ENCODE results near the gene PDE3B.
"Not testable (repeated sequence)": the region's sequence is repeated elsewhere in the genome, so short reads cannot be mapped to it uniquely, and the experiment has no call there.

PDE3B gene

DNA sequence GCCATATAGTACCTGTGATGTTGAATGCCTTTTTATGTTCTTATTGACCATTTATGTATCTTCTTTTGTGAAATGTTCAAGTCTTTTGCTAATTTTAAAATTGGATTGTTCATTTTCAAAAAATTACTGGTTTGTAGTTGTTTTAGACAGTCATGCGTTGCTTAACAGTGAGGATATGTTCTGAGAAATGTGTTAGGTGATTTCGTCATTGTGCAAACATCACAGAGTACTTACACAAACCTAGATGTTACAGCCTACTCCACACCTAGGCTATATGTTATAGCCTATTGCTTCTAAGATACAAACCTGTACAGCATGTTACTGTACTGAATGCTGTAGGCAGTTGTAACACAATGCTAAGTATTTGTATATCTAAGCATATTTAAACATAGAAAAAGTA is 32.5 kb downstream of the PDE3B start:
- no peak for DNase-seq (ENCODE audit: low read depth in 2 of 2)

DNA sequence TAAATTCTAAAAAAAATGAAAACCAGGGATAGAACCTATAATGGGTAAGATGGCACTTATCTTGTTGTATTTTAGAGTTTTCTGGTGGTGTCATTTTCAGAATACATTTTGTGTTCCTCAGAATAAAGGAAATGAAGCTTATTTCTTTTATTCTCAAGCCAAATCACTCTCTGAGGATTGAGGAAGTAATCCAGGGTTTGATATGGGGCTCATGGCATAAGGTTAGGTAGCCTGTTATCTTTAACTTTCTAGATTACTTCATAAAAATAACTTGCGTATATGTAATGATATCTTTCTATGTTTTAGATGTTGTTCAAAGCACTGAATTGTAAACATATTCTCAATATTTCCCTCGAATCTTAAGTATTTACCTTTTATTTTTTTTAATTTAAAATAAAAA is 33.5 kb downstream of the PDE3B start:
- DNase-seq (ENCODE audit: low read depth in 2 of 2) = no peak

DNA sequence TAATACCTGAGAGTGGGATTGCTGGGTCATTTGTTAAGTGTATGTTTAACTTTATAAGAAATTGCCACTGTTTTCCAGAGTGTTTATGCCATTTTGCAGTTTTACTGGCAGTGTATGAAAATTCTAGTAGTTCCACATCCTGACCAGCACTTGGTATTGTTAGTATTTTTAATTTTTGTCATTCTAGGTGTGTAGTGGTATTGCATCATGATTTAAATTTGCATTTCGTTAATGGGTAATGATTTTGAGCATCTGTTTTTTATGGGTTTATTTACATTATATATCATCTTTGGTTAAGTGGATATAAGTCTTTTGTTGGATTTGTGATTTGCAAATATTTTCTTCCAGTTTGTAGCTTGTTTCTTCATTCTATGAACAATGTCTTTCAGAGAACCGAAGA is 34.7 kb downstream of the PDE3B start:
- DNase-seq (ENCODE audit: low read depth in 2 of 2) = no peak

DNA sequence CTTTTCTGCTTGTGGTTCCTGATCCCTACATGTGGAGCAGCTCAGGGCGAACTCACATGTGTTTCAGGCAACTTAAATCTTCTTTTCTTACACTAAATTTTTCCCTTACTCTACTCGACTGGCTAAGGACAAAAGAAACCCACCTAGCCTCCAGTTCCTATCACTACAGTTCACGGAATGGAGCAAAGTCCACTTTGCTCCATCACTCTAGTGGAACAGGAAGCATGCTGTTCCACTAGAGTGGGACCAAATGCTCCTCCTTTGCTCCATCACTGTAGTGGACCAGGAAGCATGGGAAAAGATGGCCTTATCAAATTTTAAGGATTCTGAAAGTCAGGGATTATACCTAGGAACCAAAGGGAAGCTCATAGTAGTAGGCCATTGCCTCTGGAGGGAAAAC is 36.1 kb downstream of the PDE3B start:
- DNase-seq (ENCODE audit: low read depth in 2 of 2) = no peak

DNA sequence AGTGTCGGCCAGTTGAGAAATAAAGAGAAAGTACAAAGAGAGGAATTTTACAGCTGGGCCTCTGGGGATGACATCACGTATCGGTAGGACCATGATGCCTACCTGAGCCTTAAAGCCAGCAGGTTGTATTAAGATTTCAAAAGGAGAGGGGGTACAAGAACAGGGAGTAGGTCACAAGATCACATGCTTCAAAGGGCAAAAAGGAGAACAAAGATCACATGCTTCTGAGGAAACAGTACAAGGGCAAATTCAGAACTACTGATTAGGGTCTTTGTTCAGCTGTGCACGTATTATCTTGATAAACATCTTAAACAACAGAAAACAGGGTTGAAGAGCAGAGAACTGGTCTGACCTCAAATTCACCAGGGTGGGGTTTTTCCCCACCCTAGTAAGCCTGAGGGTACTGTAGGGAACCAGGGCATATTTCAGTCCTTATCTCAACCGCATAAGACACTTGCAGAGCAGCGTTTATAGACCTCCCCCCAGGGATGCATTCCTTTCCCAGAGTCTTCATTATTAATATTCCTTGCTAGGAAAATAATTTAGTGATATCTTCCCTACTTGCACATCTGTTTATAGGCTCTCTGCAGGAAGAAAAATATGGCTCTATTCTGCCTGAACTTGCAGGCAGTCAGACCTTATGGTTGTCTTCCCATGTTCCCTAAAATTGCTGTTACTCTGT is 40.8 kb downstream of the PDE3B start:
- not testable (repeated sequence) for DNase-seq (ENCODE audit: low read depth in 2 of 2)

DNA sequence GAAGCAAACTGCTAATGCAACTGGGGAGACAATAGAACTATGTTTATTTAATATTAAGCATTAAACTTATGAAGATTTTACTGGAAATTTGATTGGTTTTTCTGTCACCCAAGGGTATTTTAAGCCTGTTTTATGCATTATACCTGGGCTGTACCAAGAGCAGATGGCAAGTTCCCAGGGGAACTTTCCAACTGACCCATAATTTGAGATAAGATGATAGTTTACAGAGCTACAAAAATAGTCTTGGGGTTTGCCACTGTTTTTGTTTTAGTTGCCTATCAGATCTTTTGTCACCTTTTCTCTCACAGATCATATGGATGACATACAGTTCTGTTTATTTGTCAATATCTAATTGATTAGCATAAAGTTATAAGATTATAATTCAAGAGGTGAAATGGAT is 43.9 kb downstream of the PDE3B start:
- no peak for DNase-seq (ENCODE audit: low read depth in 2 of 2)

DNA sequence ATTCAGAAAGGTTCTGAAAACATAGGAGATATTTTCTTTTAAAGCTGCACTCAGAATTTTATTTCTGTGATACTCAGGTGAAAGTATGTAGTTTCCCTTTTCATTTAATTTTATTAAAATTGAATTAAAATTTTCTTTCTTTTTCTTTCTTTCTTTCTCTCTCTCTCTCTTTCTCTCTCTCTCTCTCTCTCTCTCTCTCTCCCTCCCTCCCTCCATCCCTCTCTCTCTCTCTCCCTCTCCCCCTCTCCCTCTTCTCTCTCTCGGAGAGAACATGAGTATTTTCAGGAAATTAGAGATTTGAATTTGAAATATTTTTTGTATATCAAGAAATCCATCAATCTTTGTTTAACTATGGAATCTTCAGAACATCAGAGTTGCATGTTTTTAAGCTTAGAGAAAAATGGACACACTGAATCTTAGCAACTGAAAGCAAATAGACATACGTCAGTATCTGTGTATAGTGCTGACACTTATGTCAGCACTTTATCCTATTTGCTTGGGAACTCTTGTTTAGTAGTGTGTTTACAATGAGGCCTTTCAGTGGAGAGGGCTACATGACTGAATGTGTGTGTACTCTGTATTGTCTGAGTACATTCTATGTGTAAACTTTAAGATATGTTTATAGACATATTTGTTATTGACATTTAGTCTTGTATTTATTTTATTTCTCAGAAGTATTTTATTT is 44.5 kb downstream of the PDE3B start:
- no peak for DNase-seq (ENCODE audit: low read depth in 2 of 2)

DNA sequence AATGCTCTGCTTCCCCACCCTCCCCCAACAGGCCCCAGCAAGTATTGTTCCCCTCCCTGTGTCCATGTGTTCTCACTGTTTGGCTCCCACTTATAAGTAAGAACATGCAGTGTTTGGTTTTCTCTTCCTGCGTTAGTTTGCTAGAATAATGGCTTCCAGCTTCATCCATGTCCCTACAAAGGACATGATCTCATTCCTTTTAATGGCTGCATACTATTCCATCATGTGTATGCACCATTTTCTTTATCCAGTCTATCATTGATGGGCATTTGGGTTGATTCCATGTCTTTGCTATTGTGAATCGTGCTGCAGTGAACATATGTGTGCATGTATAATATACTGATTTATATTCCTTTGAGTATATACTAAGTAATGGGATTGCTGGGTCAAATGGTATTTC is 52.1 kb downstream of the PDE3B start:
- not testable (repeated sequence) for DNase-seq (ENCODE audit: low read depth in 2 of 2)

DNA sequence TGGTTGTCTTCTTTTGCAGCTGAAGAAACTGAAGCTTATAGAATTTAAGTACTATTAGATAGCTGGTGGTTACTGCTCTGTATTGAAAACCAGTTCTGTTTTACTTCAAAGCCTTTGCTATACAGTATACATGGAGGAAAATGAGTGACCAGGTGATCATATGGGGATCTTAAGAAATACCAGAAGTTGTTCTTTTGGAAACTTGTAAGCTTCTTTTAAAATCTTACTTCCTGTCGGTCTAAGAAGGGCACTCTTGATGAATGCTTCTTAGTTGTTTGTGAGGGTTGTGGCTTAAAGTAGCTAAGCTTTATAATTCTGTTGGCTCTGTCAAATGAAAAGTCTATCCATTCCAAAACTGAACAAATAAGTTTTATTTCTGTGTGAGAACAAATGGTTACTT is 55.2 kb downstream of the PDE3B start:
- no peak for DNase-seq (ENCODE audit: low read depth in 2 of 2)

DNA sequence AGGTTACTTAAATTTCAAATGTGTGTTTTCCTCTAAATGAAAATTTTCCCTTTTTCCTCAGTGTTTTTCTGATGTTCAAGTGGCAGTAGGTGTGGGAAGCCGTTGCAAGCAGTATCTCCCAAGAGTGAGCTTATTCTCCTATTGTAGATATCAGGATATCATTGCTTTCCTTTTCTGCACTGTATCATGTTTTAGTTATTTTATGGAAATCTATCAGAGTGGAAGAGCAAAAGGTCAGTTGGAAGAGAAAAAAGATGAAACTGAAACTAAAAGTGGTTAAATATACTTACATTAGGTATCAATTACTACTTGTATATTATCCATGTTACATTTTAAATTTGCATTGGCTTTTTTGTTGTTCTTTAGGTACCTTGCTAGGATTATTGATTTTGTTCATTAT is 57.0 kb downstream of the PDE3B start:
- DNase-seq (ENCODE audit: low read depth in 2 of 2) = no peak

DNA sequence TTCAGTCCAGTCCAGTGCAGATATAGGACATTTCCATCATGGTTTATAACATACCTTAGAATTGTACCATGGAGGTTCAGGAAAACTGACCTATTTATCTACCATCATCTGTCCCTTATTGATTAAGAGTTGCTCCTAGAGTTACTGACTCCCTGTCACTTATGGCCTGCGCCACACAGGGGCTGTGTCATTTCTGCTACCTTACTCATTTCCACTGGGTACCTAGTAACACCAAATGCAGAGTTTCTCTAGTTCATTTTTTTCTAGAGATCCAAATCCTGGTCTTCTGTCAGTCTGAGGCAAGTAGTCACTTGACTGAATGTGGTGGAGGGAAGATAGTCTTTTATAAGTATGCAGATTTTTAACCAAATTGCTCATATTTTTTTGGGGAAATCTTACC is 59.2 kb downstream of the PDE3B start:
- no peak for DNase-seq (ENCODE audit: low read depth in 2 of 2)

DNA sequence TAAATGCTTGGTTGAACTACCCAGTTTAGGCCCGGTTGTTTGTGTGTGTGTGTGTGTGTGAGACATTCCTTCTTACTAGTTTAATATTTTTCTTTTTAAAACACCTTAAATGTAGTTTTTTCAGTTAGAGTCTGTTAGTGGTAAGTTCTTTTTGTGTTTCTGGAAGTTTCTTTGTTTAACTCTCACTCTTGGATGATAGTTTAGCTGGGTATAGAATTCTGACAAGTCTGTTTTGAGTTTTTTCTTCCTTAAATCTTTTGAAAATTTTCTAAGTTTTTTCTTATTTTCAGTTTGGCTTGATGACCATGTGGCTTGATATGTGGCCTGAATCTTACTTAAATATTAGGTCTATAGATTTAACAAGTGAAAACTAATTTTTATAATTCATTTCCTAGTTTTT is 60.1 kb downstream of the PDE3B start:
- no peak for DNase-seq (ENCODE audit: low read depth in 2 of 2)

DNA sequence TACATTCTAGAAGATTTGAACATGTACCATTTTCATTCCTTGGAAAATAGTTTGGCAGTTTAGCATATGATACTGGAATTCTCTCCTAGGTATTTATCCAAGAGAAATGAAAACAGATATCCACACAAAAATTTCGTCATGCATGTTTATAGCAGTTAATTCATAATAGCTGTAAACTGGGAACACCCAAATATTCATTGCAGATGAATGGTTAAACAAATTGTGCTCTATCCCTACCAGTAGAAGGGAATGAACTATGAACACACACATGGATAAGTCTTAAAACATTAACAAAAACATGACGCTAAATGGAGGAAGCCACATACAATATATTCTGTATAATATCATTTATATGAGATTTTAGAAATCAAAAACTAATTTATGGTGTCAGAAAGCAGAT is 61.5 kb downstream of the PDE3B start:
- no peak for DNase-seq (ENCODE audit: low read depth in 2 of 2)

DNA sequence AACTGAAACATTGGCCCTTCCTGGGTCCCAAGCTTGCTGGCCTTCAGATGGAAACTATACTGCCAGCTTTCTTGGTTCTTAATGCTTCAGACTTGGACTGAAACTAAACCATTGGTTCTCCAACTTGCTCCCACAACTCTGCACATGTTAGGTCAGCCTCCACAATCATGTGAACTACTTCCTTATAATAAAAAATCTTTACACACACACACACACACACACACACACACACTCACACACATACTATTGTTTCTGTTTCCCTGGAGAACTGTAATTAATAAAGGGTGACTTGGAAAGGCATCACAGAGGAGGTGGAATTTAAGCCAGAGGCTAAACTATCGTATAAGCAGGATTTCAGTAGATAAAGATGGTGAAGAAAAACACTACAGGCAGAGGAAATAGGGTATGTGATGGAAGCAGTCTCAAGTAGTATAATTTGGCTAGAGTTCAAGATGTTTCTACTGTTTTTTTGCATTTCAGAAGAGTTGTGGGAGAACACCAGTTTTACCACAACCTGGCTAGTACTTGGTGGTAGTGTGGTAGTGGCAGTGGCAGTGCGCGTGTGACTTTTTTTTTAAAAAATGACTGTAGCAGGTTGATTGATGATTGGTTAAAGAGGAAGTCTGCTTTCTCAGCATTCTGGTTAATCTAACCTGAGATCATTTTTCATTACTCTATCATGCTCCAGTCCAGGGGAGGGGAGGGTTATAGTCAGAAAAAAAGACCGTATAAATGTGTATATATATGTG is 70.1 kb downstream of the PDE3B start:
- DNase-seq (ENCODE audit: low read depth in 2 of 2) = no peak

DNA sequence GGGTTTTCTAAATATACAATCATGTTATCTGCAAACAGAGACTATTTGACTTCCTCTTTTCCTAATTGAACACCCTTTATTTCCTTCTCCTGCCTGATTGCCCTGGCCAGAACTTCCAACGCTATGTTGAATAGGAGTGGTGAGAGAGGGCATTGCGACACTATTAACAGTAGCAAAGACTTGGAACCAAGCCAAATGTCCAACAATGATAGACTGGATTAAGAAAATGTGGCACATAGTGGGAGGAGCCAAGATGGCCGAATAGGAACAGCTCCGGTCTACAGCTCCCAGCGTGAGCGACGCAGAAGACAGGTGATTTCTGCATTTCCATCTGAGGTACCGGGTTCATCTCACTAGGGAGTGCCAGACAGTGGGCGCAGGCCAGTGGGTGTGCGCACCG is 72.1 kb downstream of the PDE3B start:
- not testable (repeated sequence) for DNase-seq (ENCODE audit: low read depth in 2 of 2)

DNA sequence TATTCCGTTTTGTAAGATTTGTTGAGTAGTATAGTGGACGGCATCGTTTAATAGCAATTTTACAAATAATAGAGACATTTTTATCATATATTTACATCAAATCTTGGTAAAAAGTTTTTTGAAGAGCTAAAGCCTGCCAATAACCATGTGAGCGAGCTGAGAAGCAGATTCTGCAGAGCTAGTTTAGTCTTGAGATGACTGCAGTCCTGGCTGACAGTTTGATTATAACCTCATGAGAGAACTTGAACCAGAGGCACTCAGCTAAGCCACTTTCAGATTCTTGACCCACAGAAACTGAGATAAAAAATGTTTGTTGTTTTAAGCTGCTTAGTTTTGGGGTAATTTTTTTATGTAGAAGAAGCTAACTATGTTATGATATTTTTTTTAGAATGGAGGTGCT is 78.9 kb downstream of the PDE3B start:
- DNase-seq (ENCODE audit: low read depth in 2 of 2) = no peak

DNA sequence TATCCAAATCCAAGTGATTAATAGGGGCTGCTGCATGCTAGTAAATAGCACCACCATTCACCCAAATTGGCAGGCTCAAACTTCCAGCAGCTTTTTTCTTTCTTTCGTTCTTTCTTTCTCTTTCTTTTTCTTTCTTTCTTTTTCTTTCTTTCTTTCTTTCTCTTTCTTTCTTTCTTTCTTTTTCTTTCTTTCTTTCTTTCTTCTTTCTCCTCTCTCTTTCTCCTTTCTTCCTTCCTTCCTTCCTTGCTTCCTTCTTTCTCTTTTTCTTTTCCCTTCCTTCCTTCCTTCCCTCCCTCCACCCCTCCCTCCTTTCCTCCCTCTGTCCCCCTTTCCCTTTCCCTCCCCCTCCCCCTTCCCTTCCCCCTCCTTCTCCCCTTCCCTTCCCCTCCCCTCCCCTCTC is 81.5 kb downstream of the PDE3B start:
- no peak for DNase-seq (ENCODE audit: low read depth in 2 of 2)

DNA sequence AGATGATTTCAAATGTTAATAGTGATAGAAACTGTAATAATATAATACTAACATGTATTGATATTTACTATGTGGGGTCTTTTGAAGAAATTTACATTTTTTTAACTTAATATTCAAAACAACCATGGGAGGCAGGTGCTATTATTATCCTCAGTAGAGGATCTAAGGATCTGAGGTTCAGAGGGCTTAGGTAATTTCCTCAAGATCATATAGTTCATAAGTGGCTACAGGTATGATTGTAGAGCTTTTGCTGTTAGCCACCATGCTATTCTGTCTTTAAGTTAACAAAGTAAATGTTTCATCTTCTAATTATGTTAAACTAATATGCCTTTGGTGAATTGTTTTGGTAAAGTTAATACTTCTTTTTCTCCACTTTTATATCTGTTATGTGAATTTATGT is 83.6 kb downstream of the PDE3B start:
- DNase-seq (ENCODE audit: low read depth in 2 of 2) = no peak

DNA sequence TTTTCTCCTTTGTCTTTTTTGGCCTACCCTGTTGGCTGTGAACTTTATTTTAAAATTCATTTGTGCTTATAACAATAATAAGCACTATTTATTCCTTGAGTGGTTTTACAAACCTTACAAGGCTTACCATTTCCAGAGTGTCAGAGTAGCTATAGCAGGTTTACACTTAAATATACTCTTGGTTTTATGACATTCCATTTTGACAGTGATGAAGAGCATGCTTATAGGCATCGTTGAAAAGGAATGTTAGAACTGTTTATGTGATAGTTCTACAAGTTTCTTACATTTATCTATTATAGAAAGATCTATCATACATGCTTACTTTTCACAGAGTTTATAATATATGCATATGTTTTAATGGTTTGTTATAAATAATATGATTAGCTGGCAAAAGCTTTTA is 84.1 kb downstream of the PDE3B start:
- DNase-seq (ENCODE audit: low read depth in 2 of 2) = no peak

DNA sequence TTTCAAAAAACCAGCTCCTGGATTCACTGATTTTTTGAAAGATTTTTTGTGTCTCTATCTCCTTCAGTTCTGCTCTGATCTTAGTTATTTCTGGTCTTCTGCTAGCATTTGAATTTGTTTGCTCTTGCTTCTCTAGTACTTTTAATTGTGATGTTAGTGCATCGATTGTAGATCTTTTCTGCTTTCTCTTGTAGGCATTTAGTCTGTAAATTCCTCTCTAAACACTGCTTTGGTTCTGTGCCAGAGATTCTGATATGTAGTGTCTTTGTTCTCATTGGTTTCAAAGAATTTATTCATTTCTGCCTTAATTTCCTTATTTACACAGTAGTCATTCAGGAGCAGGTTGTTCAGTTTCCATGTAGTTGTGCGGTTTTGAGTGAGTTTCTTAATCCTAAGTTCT is 96.9 kb downstream of the PDE3B start:
- DNase-seq (ENCODE audit: low read depth in 2 of 2) = not testable (repeated sequence)

DNA sequence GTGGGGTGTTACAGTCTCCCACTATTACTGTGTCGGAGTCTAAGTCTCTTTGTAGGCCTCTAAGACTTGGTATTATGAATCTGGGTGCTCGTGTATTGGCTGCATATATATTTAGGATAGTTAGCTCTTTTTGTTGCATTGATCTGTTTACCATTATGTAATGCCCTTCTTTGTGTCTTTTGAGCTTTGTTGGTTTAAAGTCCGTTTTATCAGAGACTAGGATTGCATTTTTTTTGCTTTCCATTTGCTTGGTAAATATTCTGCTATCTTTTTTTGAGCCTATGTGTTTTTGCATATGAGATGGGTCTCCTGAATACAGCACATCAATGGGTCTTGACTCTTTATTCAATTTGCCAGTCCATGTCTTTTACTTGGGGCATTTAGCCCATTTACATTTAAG is 97.6 kb downstream of the PDE3B start:
- DNase-seq (ENCODE audit: low read depth in 2 of 2) = no peak

DNA sequence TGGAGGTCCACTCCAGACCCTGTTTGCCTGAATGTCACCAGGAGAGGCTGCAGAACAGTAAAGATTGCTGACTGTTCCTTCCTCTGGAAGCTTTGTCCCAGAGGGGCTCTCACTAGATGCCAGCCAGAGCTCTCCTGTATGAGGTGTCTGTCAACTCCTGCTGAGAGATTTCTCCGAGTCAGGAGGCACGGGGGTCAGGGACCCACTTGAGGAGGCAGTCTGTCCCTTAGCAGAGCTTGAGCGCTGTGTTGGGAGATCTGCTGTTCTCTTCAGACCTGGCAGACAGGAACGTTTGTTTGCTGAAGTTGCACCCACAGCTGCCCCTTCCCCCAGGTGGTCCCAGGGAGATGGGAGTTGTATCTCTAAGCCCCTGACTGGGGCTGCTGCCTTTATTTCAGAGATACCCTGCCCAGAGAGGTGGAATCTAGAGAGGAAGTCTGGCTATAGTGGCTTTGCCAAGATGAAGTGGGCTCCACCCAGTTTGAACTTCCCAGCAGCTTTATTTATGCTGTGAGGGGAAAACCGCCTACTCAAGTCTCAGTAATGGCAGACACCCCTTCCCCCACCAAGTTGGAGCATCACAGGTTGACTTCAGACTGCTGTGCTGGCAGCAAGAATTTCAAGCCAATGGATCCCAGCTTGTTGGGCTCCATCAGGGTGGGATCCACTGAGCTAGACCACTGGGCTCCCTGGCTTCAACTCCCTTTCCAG is 99.4 kb downstream of the PDE3B start:
- no peak for DNase-seq (ENCODE audit: low read depth in 2 of 2)
